ENCODE data around the gene PRTG.

The PRTG gene

GRCh38 chr15:55683376-55683775 lies 59.6 kb downstream of the PRTG start:
- no peaks in the 10 kb centered on the region for H3K9me3 ChIP-seq (ENCODE audit: control insufficient read depth, low read length)
- H3K27ac ChIP-seq (ENCODE audit: insufficient read depth, low read depth, low read length, poor library complexity, severe bottlenecking) = no peak overlapping the region
- peaks cover 6% of the 10 kb centered on the region for H3K4me1 ChIP-seq (ENCODE audit: control insufficient read depth, insufficient read depth, low read length)
- H3K4me3 ChIP-seq (ENCODE audit: insufficient read depth, low read depth, low read length) = no peak overlapping the region
- no peaks in the 10 kb centered on the region for H3K27me3 ChIP-seq (ENCODE audit: control insufficient read depth, insufficient read depth, low read length, poor library complexity, severe bottlenecking)
- H3K36me3 ChIP-seq (ENCODE audit: control insufficient read depth, insufficient read depth, low read length) = peaks cover 22% of the 10 kb centered on the region

GRCh38 chr15:55681631-55682030 lies 61.3 kb downstream of the PRTG start:
- H3K36me3 ChIP-seq (ENCODE audit: control insufficient read depth, insufficient read depth, low read length) = peaks cover 22% of the 10 kb centered on the region

GRCh38 chr15:55676507-55676906 lies 66.4 kb downstream of the PRTG start:
- 42 to 46% methylated on average over 2 of the region's 2 CpGs for WGBS, 2 experiments
- no peak overlapping the region for H3K4me3 ChIP-seq (ENCODE audit: insufficient read depth, low read depth, low read length)
- peak overlapping the region; percentile 62 for H3K27ac ChIP-seq (ENCODE audit: insufficient read depth, low read depth, low read length, poor library complexity, severe bottlenecking)
- no peaks in the 10 kb centered on the region for H3K27me3 ChIP-seq (ENCODE audit: control insufficient read depth, insufficient read depth, low read length, poor library complexity, severe bottlenecking)
- no peaks in the 10 kb centered on the region for H3K9me3 ChIP-seq (ENCODE audit: control insufficient read depth, low read length)
- H3K4me1 ChIP-seq (ENCODE audit: control insufficient read depth, insufficient read depth, low read length) = peaks cover 24% of the 10 kb centered on the region
- H3K36me3 ChIP-seq (ENCODE audit: control insufficient read depth, insufficient read depth, low read length) = peaks cover 31% of the 10 kb centered on the region

More at GRCh38 chr15:55681631-55682030, 61.3 kb downstream of the PRTG start:
- Histone ChIP-seq H3K9me3 (ENCODE audit: control insufficient read depth, low read length) (no peaks in the 10 kb centered on the region), H3K27ac (ENCODE audit: insufficient read depth, low read depth, low read length, poor library complexity, severe bottlenecking) (no peak overlapping the region), H3K27me3 (ENCODE audit: control insufficient read depth, insufficient read depth, low read length, poor library complexity, severe bottlenecking) (no peaks in the 10 kb centered on the region), H3K4me1 (ENCODE audit: control insufficient read depth, insufficient read depth, low read length) (peaks cover 9% of the 10 kb centered on the region), H3K4me3 (ENCODE audit: insufficient read depth, low read depth, low read length) (no peak overlapping the region)
- WGBS, 2 experiments = 97 to 98% methylated on average over 5 of the region's 5 CpGs

- peaks cover 28% of the 10 kb centered on the region for H3K36me3 ChIP-seq (ENCODE audit: control insufficient read depth, insufficient read depth, low read length)
- no peak overlapping the region for H3K27ac ChIP-seq (ENCODE audit: insufficient read depth, low read depth, low read length, poor library complexity, severe bottlenecking)
- H3K4me1 ChIP-seq (ENCODE audit: control insufficient read depth, insufficient read depth, low read length) = peaks cover 28% of the 10 kb centered on the region
- WGBS, 2 experiments = 95 to 96% methylated on average over 10 of the region's 10 CpGs
- no peak overlapping the region for H3K4me3 ChIP-seq (ENCODE audit: insufficient read depth, low read depth, low read length)
- H3K27me3 ChIP-seq (ENCODE audit: control insufficient read depth, insufficient read depth, low read length, poor library complexity, severe bottlenecking) = no peaks in the 10 kb centered on the region
- H3K9me3 ChIP-seq (ENCODE audit: control insufficient read depth, low read length) = no peaks in the 10 kb centered on the region
Observed at GRCh38 chr15:55673287-55673686, 69.7 kb downstream of the PRTG start.

GRCh38 chr15:55669270-55669669 lies 73.7 kb downstream of the PRTG start:
- peaks cover 8% of the 10 kb centered on the region for H3K4me1 ChIP-seq (ENCODE audit: control insufficient read depth, insufficient read depth, low read length)
- peaks cover 31% of the 10 kb centered on the region for H3K36me3 ChIP-seq (ENCODE audit: control insufficient read depth, insufficient read depth, low read length)
- H3K4me3 ChIP-seq (ENCODE audit: insufficient read depth, low read depth, low read length) = no peak overlapping the region
- H3K27ac ChIP-seq (ENCODE audit: insufficient read depth, low read depth, low read length, poor library complexity, severe bottlenecking) = no peak overlapping the region
- no peaks in the 10 kb centered on the region for H3K9me3 ChIP-seq (ENCODE audit: control insufficient read depth, low read length)
- whole genome bisulfite sequencing, 2 experiments = 84 to 89% methylated on average over 3 of the region's 3 CpGs
- no peaks in the 10 kb centered on the region for H3K27me3 ChIP-seq (ENCODE audit: control insufficient read depth, insufficient read depth, low read length, poor library complexity, severe bottlenecking)

GRCh38 chr15:55665605-55666227 lies 77.2 kb downstream of the PRTG start:
- H3K27ac ChIP-seq (ENCODE audit: insufficient read depth, low read depth, low read length, poor library complexity, severe bottlenecking) = no peak overlapping the region
- H3K36me3 ChIP-seq (ENCODE audit: control insufficient read depth, insufficient read depth, low read length) = peaks cover 10% of the 10 kb centered on the region
- no peaks in the 10 kb centered on the region for H3K27me3 ChIP-seq (ENCODE audit: control insufficient read depth, insufficient read depth, low read length, poor library complexity, severe bottlenecking)
- no peak overlapping the region for H3K4me3 ChIP-seq (ENCODE audit: insufficient read depth, low read depth, low read length)
- WGBS, 2 experiments = 92 to 97% methylated on average over 4 of the region's 4 CpGs
- no peaks in the 10 kb centered on the region for H3K9me3 ChIP-seq (ENCODE audit: control insufficient read depth, low read length)
- peaks cover 26% of the 10 kb centered on the region for H3K4me1 ChIP-seq (ENCODE audit: control insufficient read depth, insufficient read depth, low read length)

- no peaks in the 10 kb centered on the region for H3K9me3 ChIP-seq (ENCODE audit: control insufficient read depth, low read length)
- no peaks in the 10 kb centered on the region for H3K27me3 ChIP-seq (ENCODE audit: control insufficient read depth, insufficient read depth, low read length, poor library complexity, severe bottlenecking)
- H3K4me1 ChIP-seq (ENCODE audit: control insufficient read depth, insufficient read depth, low read length) = peaks cover 34% of the 10 kb centered on the region
- H3K36me3 ChIP-seq (ENCODE audit: control insufficient read depth, insufficient read depth, low read length) = peaks cover 17% of the 10 kb centered on the region
- peak overlapping the region; percentile 82 for H3K27ac ChIP-seq (ENCODE audit: insufficient read depth, low read depth, low read length, poor library complexity, severe bottlenecking)
- H3K4me3 ChIP-seq (ENCODE audit: insufficient read depth, low read depth, low read length) = no peak overlapping the region
Observed at GRCh38 chr15:55661428-55661827, 81.5 kb downstream of the PRTG start.

GRCh38 chr15:55660153-55660552 lies 82.8 kb downstream of the PRTG start:
- peaks cover 34% of the 10 kb centered on the region for H3K4me1 ChIP-seq (ENCODE audit: control insufficient read depth, insufficient read depth, low read length)
- WGBS, 2 experiments = 42 to 80% methylated on average over 1 to 5 of the region's 5 CpGs
- peaks cover 8% of the 10 kb centered on the region for H3K36me3 ChIP-seq (ENCODE audit: control insufficient read depth, insufficient read depth, low read length)
- peak overlapping the region; percentile 64 for H3K27ac ChIP-seq (ENCODE audit: insufficient read depth, low read depth, low read length, poor library complexity, severe bottlenecking)
- H3K27me3 ChIP-seq (ENCODE audit: control insufficient read depth, insufficient read depth, low read length, poor library complexity, severe bottlenecking) = no peaks in the 10 kb centered on the region
- no peak overlapping the region for H3K4me3 ChIP-seq (ENCODE audit: insufficient read depth, low read depth, low read length)
- no peaks in the 10 kb centered on the region for H3K9me3 ChIP-seq (ENCODE audit: control insufficient read depth, low read length)

GRCh38 chr15:55659481-55659880 lies 83.5 kb downstream of the PRTG start:
- no peak overlapping the region for H3K4me3 ChIP-seq (ENCODE audit: insufficient read depth, low read depth, low read length)
- WGBS, 2 experiments = 90 to 91% methylated on average over 11 of the region's 11 CpGs
- no peaks in the 10 kb centered on the region for H3K9me3 ChIP-seq (ENCODE audit: control insufficient read depth, low read length)

GRCh38 chr15:55658886-55659285 lies 84.1 kb downstream of the PRTG start:
- Histone ChIP-seq H3K27ac (ENCODE audit: insufficient read depth, low read depth, low read length, poor library complexity, severe bottlenecking) (no peak overlapping the region), H3K9me3 (ENCODE audit: control insufficient read depth, low read length) (no peaks in the 10 kb centered on the region), H3K27me3 (ENCODE audit: control insufficient read depth, insufficient read depth, low read length, poor library complexity, severe bottlenecking) (no peaks in the 10 kb centered on the region), H3K4me1 (ENCODE audit: control insufficient read depth, insufficient read depth, low read length) (peaks cover 46% of the 10 kb centered on the region), H3K4me3 (ENCODE audit: insufficient read depth, low read depth, low read length) (no peak overlapping the region), H3K36me3 (ENCODE audit: control insufficient read depth, insufficient read depth, low read length) (peaks cover 8% of the 10 kb centered on the region)
- WGBS, 2 experiments = 92 to 94% methylated on average over 1 of the region's 1 CpG

More at GRCh38 chr15:55659481-55659880, 83.5 kb downstream of the PRTG start:
- peaks cover 8% of the 10 kb centered on the region for H3K36me3 ChIP-seq (ENCODE audit: control insufficient read depth, insufficient read depth, low read length)
- H3K4me1 ChIP-seq (ENCODE audit: control insufficient read depth, insufficient read depth, low read length) = peaks cover 40% of the 10 kb centered on the region
- H3K27me3 ChIP-seq (ENCODE audit: control insufficient read depth, insufficient read depth, low read length, poor library complexity, severe bottlenecking) = no peaks in the 10 kb centered on the region
- no peak overlapping the region for H3K27ac ChIP-seq (ENCODE audit: insufficient read depth, low read depth, low read length, poor library complexity, severe bottlenecking)

Measured in ectodermal cell (in vitro differentiated cells).